22Rv1 (cell line): Measurements from ENCODE around the gene POLD2.

Experiments
- H3K27ac ChIP-seq: fragments of 450-650 bp; 2 replicates; pipeline ENCODE4 v1.5.1; 2017
- CTCF ChIP-seq: fragments of 450-650 bp; IDR thresholded peaks from 2 replicates; pipeline ENCODE4 v1.5.1; 2017; ENCODE audit warnings: mild to moderate bottlenecking
- ZFX ChIP-seq: fragments of 450-650 bp; IDR thresholded peaks from 2 replicates; pipeline ENCODE4 v1.6.1; 2017; ENCODE audit warnings: antibody characterized with exemption, borderline replicate concordance

POLD2 gene

GRCh38 chr7:44145969-44146911, 22.9 kb upstream of the POLD2 start:
- TF ChIP-seq CTCF (no peak), ZFX (no peak)
- H3K27ac ChIP-seq, result no peak overlapping the region

GRCh38 chr7:44145479-44145968, 22.2 kb upstream of the POLD2 start:
- no peak for TF ChIP-seq ZFX
- no peak for TF ChIP-seq CTCF

GRCh38 chr7:44144968-44145478, 21.7 kb upstream of the POLD2 start:
- TF ChIP-seq ZFX, result no peak
- H3K27ac ChIP-seq, result no peak overlapping the region

More at GRCh38 chr7:44145479-44145968, 22.2 kb upstream of the POLD2 start:
- H3K27ac ChIP-seq, result no peak overlapping the region

GRCh38 chr7:44144426-44144967, 21.1 kb upstream of the POLD2 start:
- H3K27ac ChIP-seq, result no peak overlapping the region
- no peak for TF ChIP-seq ZFX
- TF ChIP-seq CTCF, result no peak

GRCh38 chr7:44143646-44144250, 20.4 kb upstream of the POLD2 start:
- TF ChIP-seq CTCF, result no peak
- TF ChIP-seq ZFX, result no peak
- H3K27ac ChIP-seq, result no peak overlapping the region

- no peak overlapping the region for H3K27ac ChIP-seq
- TF ChIP-seq CTCF (no peak), ZFX (no peak)
Measured at GRCh38 chr7:44142028-44142427, 18.7 kb upstream of the POLD2 start.

GRCh38 chr7:44141221-44141850, 18.0 kb upstream of the POLD2 start, which contains the start of gene MYL7:
MYL7 (minus strand) TSS chr7:44141332; CDS start chr7:44141305, 27 bp downstream.
- H3K27ac ChIP-seq, result no peak within 1 kb of the TSS
- TF ChIP-seq CTCF, result no peak
- TF ChIP-seq ZFX, result no peak
